Stimulated activated CD8-positive, alpha-beta memory T cell treated with anti-CD3 and anti-CD28 coated beads, Interleukin-12 subunit alpha, Interleukin-12 subunit beta, amount 100 ng/mL, for 4 hours (primary cell): ENCODE results near the gene IRS1.

ENCODE experiments used
- DNase-seq: peaks from one replicate; pipeline ENCODE4 v3.0.0-alpha.2; 2020; ENCODE audit warnings: low read depth

IRS1 gene

DNA sequence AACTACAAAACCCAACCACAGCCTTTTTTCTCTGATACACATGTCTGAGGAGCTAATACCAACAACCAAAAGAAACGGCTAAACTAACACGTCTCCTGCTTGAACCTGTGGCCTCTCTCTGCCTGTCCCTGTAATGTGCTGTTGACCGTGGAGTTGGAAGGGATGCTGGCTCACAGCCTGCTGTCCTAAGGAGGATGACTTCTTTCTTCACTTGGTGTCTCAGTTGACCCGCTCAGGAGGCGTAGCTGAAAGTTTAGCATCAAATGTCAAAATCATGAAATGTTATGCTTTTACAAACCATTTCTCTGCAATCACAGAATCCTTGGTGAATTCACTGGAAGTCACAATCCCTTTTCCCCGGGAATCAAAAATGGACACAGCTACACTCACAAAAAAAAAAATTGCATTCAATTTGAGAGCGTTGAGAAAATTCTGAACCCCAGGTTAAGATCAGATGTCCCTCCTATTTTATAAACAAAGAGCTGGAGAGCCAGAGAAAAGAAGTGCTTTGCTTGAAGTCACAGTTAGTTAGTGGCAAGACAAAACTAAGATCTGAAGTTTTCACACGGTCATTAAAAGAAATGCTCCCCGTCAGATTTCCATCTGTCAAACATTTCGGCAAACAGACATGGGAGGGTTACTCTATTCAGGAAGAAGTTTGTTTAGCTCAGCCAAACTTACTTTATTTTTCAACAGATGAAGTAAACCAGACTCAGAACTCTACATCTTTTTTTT is 74.3 kb downstream of the IRS1 start:
- DNase-seq, result no peak

GRCh38 chr2:226721541-226721940 is 78.1 kb downstream of the IRS1 start:
- DNase-seq, result no peak

GRCh38 chr2:226720948-226721347 is 78.7 kb downstream of the IRS1 start:
- no peak for DNase-seq

- DNase-seq, result no peak
Observed at GRCh38 chr2:226717719-226718118, 81.9 kb downstream of the IRS1 start.

GRCh38 chr2:226716126-226716525 is 83.5 kb downstream of the IRS1 start:
- no peak for DNase-seq

GRCh38 chr2:226715347-226715990 is 84.2 kb downstream of the IRS1 start:
- no peak for DNase-seq

DNA sequence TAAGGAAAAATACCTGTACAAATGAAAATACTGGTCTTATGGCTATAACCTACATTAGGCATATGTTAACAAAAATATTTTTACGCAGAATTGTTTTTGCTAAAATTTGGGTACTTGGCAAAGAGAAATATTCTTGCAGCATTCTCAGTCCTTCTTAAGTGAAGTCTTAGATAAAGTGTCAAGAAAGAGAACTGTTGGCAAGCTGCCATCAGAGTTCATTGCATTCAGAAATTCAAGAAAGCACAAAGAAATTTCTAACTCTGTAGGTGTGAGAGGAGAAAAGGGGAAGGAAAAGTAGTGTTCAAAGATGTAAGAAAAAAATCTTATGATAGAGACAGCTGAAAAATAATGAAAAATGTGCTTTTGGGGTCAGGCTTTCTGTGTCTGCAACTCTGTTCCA is 86.7 kb downstream of the IRS1 start:
- DNase-seq, result no peak

DNA sequence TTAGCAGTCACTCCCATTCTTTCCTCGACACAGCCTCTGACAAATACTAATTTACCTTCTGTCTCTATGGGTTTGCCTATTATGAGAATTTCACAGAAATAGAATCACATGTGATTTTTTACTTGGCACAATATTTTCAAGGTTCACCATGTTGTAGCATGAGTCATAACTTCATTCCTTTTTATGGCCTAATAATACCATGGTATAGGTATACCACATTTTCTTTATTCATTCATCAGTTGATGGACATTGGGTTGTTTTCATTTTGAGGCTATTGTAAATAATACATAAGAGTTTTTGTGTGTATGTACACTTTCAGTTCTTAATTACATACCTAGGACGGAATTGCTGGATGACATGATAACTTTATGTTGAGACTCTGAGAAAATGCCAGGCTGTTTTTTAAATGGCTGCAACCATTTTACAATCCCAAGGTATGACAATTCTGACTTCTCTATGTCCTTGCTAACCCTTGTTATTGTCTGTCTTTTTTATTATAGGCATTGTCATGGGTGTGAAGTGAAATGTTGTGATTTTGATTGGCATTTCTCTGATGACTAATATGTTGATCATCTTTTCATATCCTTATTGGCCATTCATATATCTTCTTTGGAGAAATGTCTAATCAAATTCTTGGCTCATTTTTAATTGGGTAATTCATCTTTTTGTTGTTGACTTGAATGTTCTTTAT is 87.9 kb downstream of the IRS1 start:
- no peak for DNase-seq

GRCh38 chr2:226707499-226707898 is 92.1 kb downstream of the IRS1 start:
- no peak for DNase-seq

DNA sequence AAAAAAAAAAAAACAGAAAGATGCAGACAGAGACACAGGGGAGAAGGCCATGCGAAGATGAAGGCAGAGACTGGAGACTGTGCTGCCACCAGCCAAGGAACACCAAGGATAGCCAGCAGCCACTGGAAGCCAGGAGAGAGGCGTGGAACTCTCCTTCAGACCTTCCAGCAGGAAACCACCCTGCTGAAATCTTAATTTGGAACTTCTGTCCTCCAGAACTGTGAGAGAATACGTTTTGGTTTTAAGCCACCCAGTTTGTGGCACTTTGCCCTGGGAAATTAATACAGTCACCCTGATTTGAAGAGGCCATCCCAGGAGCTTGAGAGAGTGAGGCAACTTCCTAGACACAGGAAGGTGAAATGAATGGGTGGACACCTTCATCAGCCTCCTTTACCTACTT is 93.7 kb downstream of the IRS1 start:
- no peak for DNase-seq

GRCh38 chr2:226705133-226705886 is 94.3 kb downstream of the IRS1 start:
- DNase-seq, result no peak

GRCh38 chr2:226703514-226703913 is 96.1 kb downstream of the IRS1 start:
- DNase-seq, result no peak

DNA sequence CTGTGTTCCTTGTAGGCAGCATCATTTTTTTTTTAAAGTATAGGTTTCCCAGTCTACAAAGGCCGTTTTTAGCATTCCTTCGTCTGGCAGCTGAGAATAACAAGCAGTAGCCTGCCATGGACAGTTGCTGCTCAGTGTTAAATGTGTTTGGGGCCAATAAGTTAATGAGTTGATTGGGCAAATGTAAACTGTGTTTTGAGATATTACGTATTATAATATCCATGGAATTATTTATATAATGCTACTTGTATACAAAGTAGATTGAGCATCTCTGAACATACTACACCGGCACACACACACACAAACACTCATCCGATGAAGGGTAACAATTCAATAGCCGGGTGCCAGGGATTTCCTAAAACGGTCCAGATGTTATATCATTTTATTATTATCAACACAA is 97.2 kb downstream of the IRS1 start:
- DNase-seq, result no peak

GRCh38 chr2:226701052-226701451 is 98.6 kb downstream of the IRS1 start:
- no peak for DNase-seq

GRCh38 chr2:226699321-226699720 is 100.3 kb downstream of the IRS1 start:
- no peak for DNase-seq

- no peak for DNase-seq
Observed at GRCh38 chr2:226698671-226699070, 100.9 kb downstream of the IRS1 start.

GRCh38 chr2:226694586-226695284 is 104.9 kb downstream of the IRS1 start:
- DNase-seq, result no peak

DNA sequence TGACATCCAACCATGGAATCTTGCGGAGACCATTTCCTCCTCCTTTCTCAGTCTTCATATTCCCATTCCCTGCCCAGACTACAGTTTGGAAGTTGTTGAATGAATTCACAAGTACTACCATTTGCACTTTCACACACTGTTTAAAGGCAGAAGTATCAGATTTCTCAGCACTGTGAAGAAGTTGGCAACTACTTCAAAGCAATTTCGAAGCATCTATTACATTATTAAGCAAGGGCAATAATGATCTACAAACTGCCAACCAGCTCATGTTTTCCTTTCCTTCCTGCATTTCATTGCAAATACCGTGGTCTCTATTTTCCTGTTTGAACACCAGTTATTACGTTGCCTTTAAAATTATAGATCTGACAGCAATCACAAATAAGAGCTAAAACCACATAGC is 105.5 kb downstream of the IRS1 start:
- DNase-seq, result no peak

GRCh38 chr2:226693521-226693920 is 106.1 kb downstream of the IRS1 start:
- DNase-seq, result no peak

DNA sequence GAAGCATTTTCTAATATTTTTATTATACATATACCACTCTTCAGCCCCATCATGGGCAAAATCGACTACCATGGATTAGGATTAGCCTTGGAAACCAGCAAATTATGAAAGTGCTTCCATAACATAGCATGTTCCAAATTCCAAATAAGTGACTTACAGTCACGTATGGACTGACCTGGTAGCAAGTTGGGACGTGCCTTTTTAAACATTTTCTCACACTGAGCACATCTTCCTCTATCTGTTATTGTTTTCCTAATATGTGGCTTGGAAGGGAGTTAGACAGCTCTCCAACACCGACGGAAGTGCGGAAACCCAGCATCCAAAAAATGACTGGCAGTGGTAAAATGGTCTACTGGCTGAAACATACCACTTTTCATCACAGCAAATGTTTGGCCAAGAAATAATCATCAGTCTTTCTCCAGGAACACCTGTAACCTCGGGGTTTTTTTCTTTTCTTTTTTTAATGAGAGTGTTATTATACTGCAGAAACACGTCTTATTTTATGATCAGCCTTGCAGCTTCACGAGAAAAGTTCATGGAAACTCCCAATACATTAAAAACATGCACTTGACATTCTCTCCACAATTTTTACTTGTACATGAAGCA is 107.0 kb downstream of the IRS1 start:
- no peak for DNase-seq

- DNase-seq, result no peak
Observed at GRCh38 chr2:226691255-226691654, 108.4 kb downstream of the IRS1 start.
